ENCODE data around the gene MYOCD.

Gene MYOCD

DNA sequence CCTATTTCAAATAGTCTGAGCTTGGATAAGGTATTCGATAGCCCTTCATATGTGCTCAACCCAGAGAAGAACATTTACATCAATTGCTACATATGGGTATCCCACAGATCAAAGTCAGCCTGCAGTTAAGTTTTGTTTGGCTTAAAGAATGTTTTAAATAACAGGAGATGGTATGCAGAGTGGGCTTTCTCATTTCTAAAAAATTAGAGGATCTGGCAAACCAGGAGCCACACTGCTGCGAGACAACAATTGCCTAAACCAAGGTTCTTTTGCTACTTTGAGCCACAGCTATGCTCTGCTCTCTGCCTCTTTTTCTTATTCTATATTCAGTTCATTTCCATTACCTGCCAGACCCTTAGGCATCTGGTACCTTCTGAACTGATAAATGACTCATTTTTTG is 93.4 kb downstream of the MYOCD start:
- no peak for DNase-seq (ENCODE audit: low spot score)

DNA sequence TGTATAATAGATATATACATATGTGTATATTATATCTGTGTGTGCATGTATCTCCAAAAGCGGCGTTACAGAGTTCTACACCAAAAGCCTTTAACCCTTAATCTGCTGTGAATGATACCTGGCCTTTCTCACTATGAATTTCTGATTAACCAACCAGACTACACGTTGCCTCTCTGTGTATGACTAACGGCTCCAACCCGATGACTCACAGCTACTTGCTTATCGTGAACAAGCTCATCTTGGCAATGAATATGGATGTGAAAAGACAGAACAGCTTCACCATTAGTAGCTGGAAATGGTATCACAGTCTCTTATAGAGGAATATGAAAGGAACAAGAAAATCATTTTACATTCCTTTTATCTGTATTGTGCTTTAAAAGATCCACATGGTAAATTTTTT is 99.9 kb downstream of the MYOCD start:
- DNase-seq (ENCODE audit: low spot score), result no peak

DNA sequence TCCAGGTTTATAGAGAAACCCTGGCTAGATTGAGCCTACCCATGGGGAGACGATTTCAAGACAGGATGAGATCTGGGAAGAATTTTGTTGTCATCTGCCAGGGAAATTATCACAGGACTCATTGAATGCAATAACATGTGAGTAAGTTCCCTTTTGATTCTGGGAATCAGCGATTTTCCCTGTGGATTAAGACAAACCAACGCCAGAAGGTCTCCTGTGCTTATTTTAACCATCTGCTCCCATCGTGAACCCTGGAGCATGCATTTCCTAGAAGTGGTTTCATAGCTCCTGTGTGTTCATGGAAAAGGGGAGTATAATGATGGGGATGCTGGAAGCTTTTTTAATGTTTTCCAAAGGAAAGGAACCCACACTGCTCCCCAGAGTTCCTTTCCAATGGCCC is 102.6 kb downstream of the MYOCD start:
- no peak for DNase-seq (ENCODE audit: low spot score)

DNA sequence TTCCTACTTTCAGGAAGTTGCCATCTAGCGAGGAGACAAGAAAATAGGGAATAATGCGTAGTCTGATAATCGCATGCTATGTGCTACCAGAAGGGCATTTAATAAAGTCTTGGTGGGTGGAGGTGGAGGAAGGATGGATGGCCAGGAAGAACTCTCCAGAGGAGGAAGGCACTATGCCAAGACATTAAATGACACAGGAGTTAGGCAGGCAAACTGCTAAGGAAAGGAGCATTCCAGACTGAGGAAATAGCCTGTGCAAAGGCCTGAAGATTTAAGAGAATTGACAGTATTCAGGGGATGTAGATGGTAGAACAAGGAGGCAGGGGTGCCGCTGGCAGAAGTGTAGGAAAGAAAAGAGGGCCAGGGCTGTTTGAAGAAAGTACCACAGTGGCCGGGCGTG is 104.3 kb downstream of the MYOCD start:
- DNase-seq (ENCODE audit: low spot score), result no peak

DNA sequence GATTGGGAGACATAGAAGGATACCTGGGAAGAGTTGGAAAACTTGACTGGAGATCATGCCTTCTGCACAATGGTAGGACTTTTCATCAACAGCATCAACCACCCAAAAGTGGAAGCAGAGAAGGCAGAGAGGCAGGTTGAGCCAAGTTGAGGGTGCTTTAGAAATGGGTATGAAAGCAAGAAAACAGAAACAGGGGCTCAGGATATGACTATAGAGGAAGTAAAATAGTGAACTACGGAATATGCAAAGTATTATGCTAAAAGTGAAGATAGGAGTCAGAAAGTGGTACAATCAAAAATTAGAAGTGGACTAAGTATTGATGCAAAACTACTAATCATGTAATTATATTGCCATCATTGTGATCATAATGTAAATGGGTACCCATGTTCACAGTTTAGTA is 107.5 kb downstream of the MYOCD start:
- no peak for DNase-seq (ENCODE audit: low spot score)

DNA sequence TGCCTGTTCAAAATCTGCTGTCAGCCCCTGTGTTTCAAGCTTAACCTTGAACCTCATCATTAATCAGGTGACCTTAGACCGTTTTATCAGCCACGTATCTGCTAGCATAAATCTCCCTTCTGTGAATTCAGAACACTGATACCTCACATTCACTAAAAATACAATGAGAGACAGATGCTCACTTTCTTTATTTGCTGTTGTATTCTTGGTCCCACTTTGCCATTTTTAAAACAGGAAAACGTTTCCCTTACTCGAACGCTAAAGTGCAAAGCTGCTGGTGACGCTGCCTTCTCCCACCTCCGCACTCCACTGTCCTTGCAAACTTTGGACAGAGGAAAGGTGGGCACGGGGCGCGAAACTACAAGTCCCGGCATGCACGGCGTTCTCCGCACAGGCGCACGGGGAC is 123.4 kb downstream of the MYOCD start:
- no peak for DNase-seq (ENCODE audit: low spot score)

DNA sequence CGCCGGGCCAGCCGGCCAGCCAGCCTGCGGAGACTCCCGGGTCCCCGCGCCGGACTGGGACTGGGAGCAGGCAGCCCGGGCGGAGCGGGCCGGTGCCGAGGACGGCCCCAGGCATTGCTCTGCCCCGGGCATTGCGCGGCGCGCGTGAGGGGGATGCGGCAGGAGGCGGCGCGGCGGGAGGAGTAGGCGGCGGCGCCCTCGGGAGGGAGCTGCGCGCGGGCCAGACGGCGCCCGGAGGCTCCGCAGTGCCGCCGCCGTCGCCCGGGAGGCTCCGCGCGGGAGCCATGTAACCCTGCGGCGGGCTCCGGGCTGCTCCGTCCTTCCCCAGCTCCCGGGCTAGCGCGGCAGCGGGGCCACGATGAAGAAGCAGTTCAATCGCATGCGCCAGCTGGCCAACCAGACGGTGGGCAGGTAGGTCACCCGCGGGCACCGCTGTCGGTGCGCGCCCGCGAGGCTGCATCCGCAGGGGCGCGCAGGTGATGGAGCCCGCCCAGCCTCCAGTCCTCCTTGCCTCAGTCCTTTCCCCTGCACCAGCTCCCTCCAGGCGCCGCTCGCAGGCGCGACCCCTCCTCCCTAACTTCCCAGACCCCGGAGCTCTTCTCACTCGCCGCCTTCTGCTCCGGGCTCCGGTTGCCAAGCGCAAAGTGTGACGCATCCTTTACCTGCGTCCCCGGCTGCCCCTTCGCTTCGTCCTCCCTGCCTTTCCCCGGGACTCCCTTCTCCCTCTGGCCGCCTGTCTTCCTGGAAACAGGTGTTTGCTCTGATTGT is 124.0 kb downstream of the MYOCD start, which contains the start of gene ARHGAP44:
ARHGAP44 (plus strand) TSS at position 18 of the 768 bp plus-strand sequence; CDS start at position 359, 341 bp downstream.
- no peak for DNase-seq (ENCODE audit: low spot score)

DNA sequence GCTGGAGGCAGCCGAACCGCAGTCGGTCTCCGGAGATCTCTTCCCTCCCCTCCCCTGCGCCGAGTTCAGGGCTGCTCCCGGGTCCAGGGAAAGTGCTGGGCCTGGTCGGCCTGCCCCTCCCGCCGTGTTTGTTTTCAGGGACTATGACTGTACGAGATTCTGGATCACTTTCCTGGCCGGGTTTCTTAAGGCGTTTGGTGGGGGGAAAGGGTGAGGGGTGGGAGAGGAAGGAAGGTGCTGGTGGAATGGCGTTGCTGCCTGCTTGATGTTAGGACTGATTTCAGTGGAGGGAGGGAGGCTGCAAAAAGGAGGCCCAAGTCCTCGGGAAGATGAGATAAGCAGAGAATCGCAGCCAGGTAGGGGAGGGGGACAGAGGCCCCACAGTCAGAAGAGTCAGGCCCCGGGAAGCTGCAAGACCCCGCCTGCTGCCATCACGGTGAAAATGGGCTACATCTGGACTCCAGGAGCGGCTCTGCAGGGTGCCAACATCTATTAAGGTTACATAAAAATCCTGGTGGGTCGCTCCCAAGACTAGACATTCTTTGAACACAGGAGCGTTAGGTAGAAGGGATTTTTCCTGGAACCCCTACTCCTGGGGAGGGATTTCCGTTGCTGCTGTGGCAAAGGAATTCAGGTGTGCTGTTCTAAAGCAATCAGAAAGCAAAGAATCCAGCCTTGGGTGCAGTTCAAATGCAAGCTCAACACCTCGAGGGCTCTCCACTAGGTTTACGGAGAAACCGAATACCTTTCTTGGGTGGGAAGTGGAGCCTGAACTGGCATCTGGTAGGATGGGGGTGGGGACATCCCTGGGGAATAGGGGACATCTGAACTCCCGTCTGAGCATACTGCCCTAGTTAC is 124.8 kb downstream of the MYOCD start:
- no peak for DNase-seq (ENCODE audit: low spot score)

DNA sequence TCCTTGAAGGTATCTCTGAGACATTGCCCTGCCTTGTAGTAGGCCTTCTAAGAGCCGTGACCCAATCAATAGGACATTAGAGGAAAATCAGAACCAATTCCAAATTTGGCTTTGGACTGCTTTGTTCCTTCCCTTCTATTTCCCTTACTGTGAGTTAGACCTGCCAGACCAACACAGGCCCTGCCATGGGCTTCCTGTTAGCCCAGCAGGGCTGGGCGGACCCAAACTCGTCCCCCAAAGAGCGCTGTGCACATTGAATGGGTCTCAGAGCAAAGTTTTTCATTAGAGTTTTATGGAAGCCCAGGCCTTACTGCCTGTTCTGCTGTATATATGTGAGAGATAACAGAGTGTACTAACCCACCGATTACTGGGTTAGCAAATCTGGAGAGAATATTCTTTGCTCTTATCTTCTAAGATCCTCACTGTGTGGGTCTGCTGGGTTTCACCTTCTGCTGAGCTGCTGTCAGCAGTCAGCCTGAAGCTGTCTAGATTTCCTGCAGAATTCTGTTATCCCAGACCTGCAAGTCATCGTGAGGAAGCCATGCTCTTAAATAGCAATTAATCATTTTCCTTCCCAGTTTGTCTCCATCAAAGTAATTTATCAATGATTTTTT is 129.3 kb downstream of the MYOCD start:
- no peak for DNase-seq (ENCODE audit: low spot score)

DNA sequence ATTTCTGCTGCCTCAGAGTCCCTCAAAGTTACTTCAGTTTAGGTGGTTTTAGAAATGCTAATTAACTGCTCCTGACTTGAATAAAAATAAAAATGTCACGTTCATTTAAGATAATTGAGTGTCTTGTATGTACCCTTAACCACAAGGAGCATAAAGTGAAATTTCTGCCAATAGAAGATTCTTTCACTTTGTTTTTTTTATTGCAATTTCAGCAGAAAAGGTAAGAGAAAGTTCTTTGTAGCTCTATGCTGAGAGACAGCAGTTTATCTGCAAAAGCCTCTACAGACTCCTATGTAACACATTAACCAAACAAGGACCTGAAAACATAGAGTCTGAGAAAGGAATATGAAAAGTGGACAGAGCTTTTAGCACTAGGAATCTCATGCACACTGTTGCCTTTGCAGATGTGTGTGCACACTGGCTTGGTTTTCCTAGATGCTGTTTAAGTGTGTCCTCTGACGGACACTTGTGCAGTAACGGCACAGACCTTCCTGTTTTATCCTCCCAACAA is 135.2 kb downstream of the MYOCD start:
- DNase-seq (ENCODE audit: low spot score), result no peak

DNA sequence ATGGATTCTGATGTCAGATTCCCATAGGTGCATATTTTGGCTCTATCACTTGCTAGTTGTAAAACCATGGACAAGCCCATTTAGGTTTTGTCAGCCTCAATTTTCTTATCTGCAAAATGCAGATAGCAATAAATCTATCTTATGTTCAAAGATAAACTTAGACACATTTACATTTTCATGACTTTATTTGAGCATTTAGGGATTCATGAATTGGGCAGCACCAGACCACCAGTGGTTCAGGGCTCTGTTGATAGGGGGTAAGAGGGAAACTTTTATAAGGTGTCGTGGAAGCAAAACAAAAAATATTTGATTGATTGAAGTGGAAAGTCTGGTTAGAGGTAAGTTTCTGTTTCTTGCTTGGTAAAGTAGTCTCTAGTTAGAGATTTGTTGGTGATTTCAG is 140.9 kb downstream of the MYOCD start:
- no peak for DNase-seq (ENCODE audit: low spot score)

DNA sequence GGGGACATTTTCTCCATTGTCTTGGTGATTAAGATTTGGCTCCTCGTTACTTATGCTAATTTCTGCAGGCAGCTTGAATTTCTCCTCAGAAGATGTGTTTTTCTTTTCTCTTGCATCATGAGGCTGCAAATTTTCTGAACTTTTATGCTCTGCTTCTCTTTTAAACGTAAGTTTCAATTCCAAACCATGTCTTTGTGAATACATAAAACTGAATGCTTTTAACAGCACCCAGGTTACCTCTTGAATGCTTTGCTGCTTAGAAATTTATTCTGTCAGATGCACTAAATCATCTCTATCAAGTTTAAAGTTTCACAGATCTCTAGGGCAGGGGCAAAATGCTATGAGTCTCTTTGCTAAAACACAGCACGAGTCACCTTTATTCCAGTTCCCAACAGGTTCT is 143.0 kb downstream of the MYOCD start:
- no peak for DNase-seq (ENCODE audit: low spot score)

DNA sequence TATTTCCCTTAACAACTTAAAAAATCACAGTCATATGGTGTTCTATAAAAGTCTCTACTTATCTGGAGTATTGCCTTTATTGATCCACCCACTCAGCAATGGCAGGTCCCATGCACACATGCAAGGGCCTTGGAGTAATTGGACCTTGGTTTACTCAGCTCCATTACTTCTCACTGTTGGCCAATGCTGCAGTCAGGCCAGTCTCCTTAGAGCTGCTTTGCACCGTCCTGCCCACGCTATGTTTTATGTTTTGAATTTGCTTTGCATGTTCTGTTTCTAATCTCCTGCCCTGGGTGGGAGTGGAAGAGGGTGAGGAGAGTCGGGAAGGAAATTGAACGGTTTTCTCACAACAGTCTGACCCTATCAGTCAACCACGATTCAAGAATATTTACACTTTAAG is 147.2 kb downstream of the MYOCD start:
- DNase-seq (ENCODE audit: low spot score), result no peak

DNA sequence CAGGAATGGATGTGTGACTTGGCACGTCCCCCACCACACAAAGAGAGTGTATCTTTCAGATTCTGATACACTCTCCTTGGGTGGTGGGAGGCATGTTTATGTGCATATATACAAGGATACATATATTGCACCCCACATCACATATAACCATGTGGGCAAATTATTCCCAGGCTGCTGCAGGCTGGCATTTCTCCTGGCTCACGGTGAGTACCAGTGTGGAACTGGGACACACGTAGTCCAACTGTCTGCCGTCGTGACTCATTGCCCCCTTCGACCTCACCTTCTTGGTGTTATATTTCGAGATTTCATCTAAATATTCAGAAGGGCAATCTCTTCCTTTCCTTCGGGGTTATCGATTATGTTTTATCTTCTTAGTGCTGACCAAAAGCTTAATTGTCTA is 148.0 kb downstream of the MYOCD start:
- DNase-seq (ENCODE audit: low spot score), result no peak

DNA sequence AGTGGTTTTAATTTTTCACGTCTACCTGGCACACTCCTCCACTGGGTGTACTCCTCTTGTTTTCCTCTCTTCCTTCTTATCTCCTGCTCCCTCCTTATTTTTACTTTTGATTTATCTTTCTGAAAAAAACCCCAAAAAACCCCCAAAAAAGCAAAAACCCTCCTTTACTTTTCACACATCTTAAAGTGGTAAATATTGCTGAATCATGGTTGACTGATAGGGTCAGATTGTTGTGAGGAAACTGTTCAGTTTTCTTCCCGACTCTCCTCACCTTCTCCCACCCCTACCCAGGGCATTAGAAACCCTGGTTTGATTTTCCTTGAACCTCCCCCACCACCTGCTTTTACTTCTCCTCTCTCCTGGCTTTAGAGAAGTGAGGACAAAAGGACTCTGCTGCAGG is 149.0 kb downstream of the MYOCD start:
- DNase-seq (ENCODE audit: low spot score), result no peak

DNA sequence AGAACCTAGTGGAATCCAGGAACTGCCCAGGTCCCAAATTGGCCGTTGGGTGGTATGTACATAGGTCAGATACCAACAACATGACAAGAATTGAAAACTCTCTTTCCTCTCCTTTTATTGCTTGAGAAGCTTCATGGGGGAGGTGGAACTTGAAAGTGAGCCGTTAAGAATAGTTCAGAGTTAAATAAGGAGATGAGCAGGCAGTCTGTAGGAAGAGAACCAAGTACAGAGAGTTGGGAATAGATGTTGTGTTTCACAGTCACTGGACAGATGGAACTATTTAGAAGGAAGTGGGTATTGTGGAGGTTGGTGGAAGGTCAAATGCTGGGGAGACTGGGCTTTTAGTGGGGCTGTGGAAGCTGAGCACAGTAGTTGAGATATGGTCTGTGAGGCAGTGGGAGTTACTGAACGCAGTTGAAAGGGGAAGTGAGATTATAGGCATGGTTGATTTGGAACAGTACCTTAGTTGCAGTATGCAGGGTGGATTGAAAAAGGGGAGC is 150.0 kb downstream of the MYOCD start:
- no peak for DNase-seq (ENCODE audit: low spot score)

Measured in CD4-positive, alpha-beta T cell treated with Interleukin-6 at 100 ng/mL for 8 hours (primary cell).